Endothelial cell of umbilical vein (primary cell): ENCODE measurements around the gene ZNF396.

Experiments
- EZH2 ChIP-seq: IDR thresholded peaks from 2 replicates; pipeline ENCODE4 v1.6.1; 2012; ENCODE audit warnings: borderline replicate concordance, low read depth, mild to moderate bottlenecking, moderate library complexity, low read length, inconsistent platforms; ENCODE audit not compliant: severe bottlenecking
- POLR2A ChIP-seq: IDR thresholded peaks from 2 replicates; pipeline ENCODE4 v1.6.1; 2012; ENCODE audit warnings: low read depth, mild to moderate bottlenecking, control low read depth, low read length
- POLR2AphosphoS5 ChIP-seq: IDR thresholded peaks from 2 replicates; pipeline ENCODE4 v1.6.1; 2012; ENCODE audit warnings: low read depth, mild to moderate bottlenecking, control low read depth, low read length, moderate library complexity; ENCODE audit not compliant: insufficient read depth
- TF ChIP-seq, protein P1 (sequence below), 2 donors: IDR thresholded peaks; 1 replicate in 1 of 2; 2 replicates in 1 of 2; pipeline ENCODE4 v1.5.1; 2011; ENCODE audit warnings: low read length in 2 of 2, mild to moderate bottlenecking in 2 of 2, moderate library complexity in 2 of 2, control low read depth in 1 of 2, inconsistent platforms in 1 of 2, low read depth in 1 of 2; ENCODE audit not compliant: insufficient read depth in 1 of 2; ENCODE audit errors: extremely low read depth in 1 of 2

GRCh38 chr18:35345460-35345921 is 31.6 kb downstream of the ZNF396 start:
- TF ChIP-seq, protein P1, sequence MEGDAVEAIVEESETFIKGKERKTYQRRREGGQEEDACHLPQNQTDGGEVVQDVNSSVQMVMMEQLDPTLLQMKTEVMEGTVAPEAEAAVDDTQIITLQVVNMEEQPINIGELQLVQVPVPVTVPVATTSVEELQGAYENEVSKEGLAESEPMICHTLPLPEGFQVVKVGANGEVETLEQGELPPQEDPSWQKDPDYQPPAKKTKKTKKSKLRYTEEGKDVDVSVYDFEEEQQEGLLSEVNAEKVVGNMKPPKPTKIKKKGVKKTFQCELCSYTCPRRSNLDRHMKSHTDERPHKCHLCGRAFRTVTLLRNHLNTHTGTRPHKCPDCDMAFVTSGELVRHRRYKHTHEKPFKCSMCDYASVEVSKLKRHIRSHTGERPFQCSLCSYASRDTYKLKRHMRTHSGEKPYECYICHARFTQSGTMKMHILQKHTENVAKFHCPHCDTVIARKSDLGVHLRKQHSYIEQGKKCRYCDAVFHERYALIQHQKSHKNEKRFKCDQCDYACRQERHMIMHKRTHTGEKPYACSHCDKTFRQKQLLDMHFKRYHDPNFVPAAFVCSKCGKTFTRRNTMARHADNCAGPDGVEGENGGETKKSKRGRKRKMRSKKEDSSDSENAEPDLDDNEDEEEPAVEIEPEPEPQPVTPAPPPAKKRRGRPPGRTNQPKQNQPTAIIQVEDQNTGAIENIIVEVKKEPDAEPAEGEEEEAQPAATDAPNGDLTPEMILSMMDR (IDR thresholded peaks at IDR 0.05; ENCODE audit: extremely low read depth in 1 of 2, insufficient read depth in 1 of 2, low read depth in 1 of 2, low read length in 2 of 2) = no peak
- TF ChIP-seq POLR2A = no peak
- TF ChIP-seq POLR2AphosphoS5 = no peak
- TF ChIP-seq EZH2 = no peak
